NCI-H187 (cell line): ENCODE results near the gene WDR27.
"Not testable (repeated sequence)": the region's sequence is repeated elsewhere in the genome, so short reads cannot be mapped to it uniquely, and the experiment has no call there.

ENCODE experiments used
- DNase-seq, 2 experiments: peaks; one replicate each; lab custom pipeline; 2025; lab: John Stamatoyannopoulos, UW

WDR27 gene

GRCh38 chr6:169604076-169604475 is 97.8 kb downstream of the WDR27 start:
- DNase-seq = no peak

DNA sequence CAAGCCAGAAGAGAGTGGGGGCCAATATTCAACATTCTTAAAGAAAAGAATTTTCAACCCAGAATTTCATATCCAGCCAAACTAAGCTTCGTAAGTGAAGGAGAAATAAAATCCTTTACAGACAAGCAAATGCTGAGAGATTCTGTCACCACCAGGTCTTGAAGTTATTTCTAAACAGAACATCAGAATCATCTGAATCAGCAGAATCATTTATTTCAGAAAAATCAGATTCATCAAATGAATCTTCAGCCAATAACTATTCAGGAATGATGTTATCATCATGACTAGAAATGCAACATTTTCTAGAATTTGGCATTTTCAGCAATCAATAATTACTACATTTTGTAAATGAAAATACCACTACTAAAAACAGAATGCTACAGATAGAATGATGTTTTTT is 100.7 kb downstream of the WDR27 start:
- not testable (repeated sequence) for DNase-seq

GRCh38 chr6:169592558-169592957 is 109.3 kb downstream of the WDR27 start:
- no peak for DNase-seq

- no peak for DNase-seq
These were observed 110.2 kb downstream of the WDR27 start for GRCh38 chr6:169591616-169592015.

- DNase-seq = no peak
These were observed 111.4 kb downstream of the WDR27 start for GRCh38 chr6:169590376-169590939.

- no peak for DNase-seq
These were observed 112.1 kb downstream of the WDR27 start for GRCh38 chr6:169589699-169590257.

DNA sequence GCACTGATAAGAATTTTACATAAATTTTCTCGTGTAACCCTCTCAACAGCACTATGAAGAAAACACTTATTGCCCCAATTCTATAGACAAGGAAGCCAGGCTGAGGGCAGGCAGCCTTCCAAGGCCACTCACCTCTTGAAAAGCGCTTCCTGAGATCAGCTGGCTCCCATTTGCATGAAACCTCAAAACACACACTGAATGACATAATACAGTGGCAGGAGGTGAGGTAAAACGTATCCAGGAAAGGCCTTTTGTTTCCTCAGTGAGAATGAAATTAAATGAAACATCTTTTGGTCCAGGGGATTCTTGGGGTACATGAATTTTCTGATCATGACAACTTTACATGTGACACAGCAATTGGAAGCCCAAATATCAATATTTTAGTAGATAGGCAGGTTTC is 112.5 kb downstream of the WDR27 start:
- DNase-seq = no peak

DNA sequence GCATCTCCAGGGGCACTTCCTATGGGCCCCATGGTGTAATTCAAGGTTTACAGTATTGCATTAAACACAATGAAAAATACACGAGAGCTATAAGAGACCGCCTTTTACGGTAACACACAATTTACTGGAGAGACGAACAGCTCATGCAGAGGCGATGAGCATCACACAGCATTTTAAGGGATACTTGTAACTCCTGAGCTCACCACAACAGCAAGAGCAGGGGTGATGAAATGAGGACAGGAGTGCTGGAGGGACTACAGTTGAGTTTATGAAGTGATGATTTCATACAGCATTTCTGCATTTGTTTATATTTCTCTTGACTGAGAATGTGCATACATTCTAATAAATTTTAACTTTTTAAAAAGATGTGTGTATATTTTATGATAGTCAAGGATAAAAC is 113.9 kb downstream of the WDR27 start:
- DNase-seq = no peak

DNA sequence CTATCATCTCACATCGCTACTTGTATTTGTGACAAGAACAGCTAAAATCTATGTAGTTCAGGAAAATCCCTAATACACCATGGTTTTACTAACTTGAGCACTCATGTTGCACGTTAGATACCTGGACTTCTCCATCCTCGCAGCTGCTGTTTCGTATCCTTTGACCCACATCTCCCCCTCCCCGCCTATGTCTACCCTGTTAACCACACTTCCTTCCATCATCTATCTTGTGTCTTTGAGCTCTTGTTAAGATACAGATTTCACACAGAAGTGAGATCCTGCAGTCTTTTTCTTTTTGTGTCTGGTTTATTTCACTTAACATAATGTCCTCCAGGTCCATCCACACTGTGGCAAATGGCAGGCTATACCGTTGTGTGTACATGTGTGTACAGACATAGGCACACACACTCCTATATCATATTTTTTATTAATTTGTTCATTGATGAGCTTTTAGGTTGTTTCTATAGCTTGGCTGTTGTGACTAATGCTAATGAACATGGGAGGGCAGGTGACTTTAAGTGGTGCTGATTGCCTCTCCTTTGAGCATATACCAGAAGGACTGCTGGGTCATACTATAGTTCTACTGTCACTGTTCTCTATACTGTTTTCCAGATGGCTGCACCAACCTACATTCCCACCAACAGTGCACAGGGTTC is 117.8 kb downstream of the WDR27 start:
- no peak for DNase-seq

- DNase-seq = no peak
These were observed 122.3 kb downstream of the WDR27 start for GRCh38 chr6:169579407-169580111.

DNA sequence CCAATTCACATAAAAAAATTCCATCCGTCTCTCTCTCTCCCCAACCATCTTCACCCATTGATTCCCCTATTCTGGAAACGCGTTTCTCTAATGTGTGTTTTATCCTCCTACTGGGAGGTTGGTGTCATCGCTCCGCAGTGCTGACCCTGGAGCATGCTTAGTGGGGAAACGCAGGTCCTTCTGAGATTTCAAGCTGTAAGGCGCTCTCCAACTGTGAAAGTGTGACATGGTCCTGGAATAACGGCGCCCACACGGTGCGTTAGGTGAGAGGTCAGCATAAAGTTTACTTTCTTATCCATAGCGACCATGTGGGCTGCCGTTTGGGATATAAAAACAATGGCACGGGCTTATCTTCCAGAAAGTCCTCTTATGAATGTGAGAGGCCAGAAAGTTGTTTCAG is 123.9 kb downstream of the WDR27 start:
- DNase-seq = no peak

GRCh38 chr6:169577236-169577635 is 124.6 kb downstream of the WDR27 start:
- DNase-seq = no peak

DNA sequence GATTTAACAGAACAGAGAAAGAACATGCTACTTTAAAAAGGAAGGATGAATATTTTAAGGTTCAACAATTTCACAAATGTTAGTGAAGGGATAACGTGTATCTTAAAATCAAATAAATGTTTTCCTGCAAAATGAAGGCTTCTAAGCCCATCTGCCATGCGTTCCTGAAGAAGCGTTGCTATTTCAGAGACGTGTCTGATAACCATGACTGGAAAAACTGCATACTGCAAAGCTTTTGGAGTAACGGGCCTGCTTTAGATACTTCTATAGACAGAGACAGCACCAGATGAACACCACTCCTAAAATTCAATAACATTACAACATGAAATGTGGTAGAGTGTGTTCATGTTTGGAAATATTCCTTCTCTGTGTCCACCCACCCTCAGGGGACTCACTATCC is 126.0 kb downstream of the WDR27 start:
- DNase-seq = no peak

GRCh38 chr6:169575365-169575764 is 126.5 kb downstream of the WDR27 start:
- no peak for DNase-seq

- DNase-seq = no peak
These were observed 127.4 kb downstream of the WDR27 start for GRCh38 chr6:169574420-169574819.

DNA sequence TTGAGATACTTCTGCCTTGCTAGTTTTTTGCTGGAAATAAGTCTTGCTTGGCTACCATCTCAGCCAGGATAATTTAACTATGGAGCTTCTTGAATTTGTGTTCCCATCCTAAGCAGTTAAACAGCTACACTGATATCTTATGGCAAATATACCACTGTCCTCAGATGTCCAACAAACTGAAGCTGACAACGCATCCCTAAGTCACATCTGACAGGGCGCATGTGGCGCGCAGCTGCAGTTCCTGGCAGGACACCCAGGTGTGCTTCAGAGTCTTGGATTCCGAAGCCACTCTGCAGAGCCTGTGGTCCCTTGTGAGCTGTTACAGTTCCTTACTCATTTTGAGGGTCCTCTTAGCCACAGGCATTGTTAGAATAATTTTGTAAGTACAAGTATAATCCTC is 127.9 kb downstream of the WDR27 start:
- no peak for DNase-seq

DNA sequence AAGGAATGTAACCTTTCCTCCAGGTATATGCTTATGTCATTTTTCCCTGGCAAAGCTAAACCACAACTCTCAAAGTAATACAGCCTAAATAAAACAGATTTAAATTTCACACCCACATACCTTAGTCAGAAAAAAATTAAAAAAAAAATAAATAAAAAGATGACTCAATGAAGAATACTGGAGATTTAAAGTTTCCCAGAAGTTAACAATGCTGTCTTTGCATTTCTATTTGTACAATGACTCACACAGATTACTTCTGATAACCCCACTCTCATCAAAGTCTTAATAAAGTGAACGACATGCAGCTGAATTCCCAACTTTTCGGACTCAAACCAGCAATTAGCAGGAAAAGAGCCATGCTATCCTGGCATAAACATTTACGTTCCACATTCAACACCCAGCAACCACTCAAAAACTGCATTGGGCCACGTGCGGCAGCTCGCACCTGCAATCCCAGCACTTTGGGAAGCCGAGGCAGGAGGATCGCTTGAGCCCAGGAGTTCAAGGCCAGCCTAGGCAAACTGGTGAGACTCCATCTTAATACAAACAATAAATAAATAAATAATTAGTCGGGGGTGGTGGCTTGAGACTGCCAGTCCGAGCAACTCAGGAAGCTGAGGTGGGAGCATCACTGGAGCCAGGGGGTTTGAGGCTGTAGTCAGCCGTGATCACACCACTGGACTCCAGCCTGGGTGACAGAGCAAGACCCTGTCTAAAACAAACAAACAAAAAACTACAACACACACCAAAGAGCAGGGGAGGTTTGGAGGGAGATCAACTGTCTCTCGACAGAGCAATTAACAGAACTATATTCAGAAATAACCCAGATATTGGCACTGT is 130.5 kb downstream of the WDR27 start:
- DNase-seq = no peak

GRCh38 chr6:169568314-169569087 is 133.3 kb downstream of the WDR27 start:
- DNase-seq = no peak

- no peak for DNase-seq
These were observed 134.0 kb downstream of the WDR27 start for GRCh38 chr6:169567819-169568218.

GRCh38 chr6:169566961-169567750 is 134.7 kb downstream of the WDR27 start:
- DNase-seq = no peak

DNA sequence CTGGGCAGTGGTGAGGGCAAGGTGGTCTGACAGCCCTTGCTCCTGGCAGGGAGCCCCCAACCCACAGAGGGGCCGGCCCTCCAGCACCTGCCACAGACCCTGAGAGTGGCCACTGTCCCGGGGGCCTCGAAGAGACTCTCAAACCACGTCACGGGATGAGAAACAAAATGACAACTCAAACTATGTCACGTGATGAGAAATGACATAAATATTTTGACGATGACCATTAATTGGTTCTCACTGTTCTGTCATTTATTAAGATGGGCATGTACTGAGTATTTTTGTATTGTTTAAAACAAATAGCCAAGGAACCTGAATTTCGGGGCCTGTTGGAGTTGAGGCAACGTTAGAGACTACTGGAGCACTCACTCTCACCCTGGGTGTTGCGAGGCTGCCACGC is 135.5 kb downstream of the WDR27 start:
- no peak for DNase-seq
